ENCODE measurements around the gene NOL12. TPM values are rescaled to one million over a fixed set of nuclear protein-coding genes. Genes with fewer than 3 reads are reported as not detected.
"Not testable (repeated sequence)": the region's sequence is repeated elsewhere in the genome, so short reads cannot be mapped to it uniquely, and the experiment has no call there.

The NOL12 gene
- total RNA-seq, 1 experiment from 2014 or later, result 30.4 TPM

DNA sequence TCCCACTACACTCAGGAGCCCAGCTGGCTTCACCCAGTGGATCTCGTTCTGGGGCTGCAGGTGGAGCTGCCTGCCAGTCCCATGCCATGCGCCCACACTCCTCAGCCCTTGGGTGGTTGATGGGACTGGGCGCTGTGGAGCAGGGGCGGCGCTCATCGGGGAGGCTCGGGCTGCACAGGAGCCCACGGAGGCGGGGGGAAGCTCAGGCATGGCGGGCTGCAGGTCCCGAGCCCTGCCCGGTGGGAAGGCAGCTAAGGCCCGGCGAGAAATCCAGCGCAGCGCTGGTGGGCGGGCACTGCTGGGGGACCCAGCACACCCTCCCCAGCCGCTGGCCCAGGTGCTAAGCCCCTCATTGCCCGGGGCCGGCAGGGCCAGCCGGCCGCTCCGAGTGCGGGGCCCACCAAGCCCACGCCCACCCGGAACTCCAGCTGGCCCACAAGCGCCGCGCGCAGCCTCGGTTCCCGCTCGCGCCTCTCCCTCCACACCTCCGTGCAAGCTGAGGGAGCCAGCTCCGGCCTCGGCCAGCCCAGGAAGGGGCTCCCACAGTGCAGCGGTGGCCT, 31.7 kb downstream of the NOL12 start:
- H2BK120ac ChIP-seq (ENCODE audit: low read depth, low read length, poor library complexity, severe bottlenecking); H4K91ac ChIP-seq (ENCODE audit: insufficient read length, low read depth, low read length); H3K4me3 Mint-ChIP-seq; H3K27me3 Mint-ChIP-seq (ENCODE audit: low read depth); H3K79me1 ChIP-seq (ENCODE audit: insufficient read depth, low read depth, low read length, poor library complexity, severe bottlenecking); H2BK20ac ChIP-seq (ENCODE audit: low read depth, low read length, poor library complexity, severe bottlenecking); H3K4me2 ChIP-seq (ENCODE audit: insufficient read depth, insufficient read length, low read length); H2BK15ac ChIP-seq (ENCODE audit: low read depth, low read length); H3K79me2 ChIP-seq (ENCODE audit: insufficient read depth, low read length); H3K4me1 Mint-ChIP-seq; H3K23ac ChIP-seq (ENCODE audit: insufficient read length, low read depth, low read length); H3K9me3 Mint-ChIP-seq; H2BK12ac ChIP-seq (ENCODE audit: insufficient read length, low read depth, low read length); H3K56ac ChIP-seq (ENCODE audit: insufficient read length, low read depth, low read length); H3K27ac ChIP-seq (ENCODE audit: insufficient read length, low read depth, low read length); H4K8ac ChIP-seq (replicated peaks; ENCODE audit: insufficient read length, low read depth, low read length); H3K27ac Mint-ChIP-seq; H4K5ac ChIP-seq (ENCODE audit: insufficient read length, low read depth, low read length); H3T11ph ChIP-seq (ENCODE audit: low read length); H2AK5ac ChIP-seq (ENCODE audit: insufficient read length, low read length); H3K14ac ChIP-seq (ENCODE audit: insufficient read depth, low read length); H2AFZ ChIP-seq (ENCODE audit: low read length); H3K18ac ChIP-seq (ENCODE audit: insufficient read length, low read depth, low read length); H4K20me1 ChIP-seq (ENCODE audit: control insufficient read depth, insufficient read depth, insufficient read length); H3K4me1 ChIP-seq (ENCODE audit: insufficient read depth, low read length); H3K4ac ChIP-seq (ENCODE audit: low read depth, low read length); H3K9ac ChIP-seq (ENCODE audit: extremely low read depth, insufficient read length, low read length); H3K23me2 ChIP-seq (ENCODE audit: insufficient read length, low read depth, low read length, poor library complexity, severe bottlenecking); H2BK5ac ChIP-seq (ENCODE audit: insufficient read length, low read length); DNase-seq; H3K27me3 ChIP-seq (ENCODE audit: insufficient read depth, low read length); H3K9me3 ChIP-seq (ENCODE audit: control insufficient read depth, low read depth, low read length): not testable (repeated sequence)
- H3K36me3 Mint-ChIP-seq (ENCODE audit: insufficient read depth in 1 of 3, low read depth in 3 of 3), result peaks cover 30 to 64% (median 61%) of the 10 kb centered on the region in 3 experiments
- WGBS (ENCODE audit: extremely low coverage, insufficient read length, low lambda C conversion rate), result no CpG with 5 or more reads among the region's 38 CpGs

Measured in H9 (cell line).